WI38 (cell line): ENCODE data around the gene SRD5A1.

Source experiments
- H3K4me3 ChIP-seq: 2 replicates; pipeline ENCODE4 v1.5.1; 2011; ENCODE audit warnings: low read depth, mild to moderate bottlenecking, control low read depth, low read length
- CTCF ChIP-seq: IDR thresholded peaks from 2 replicates; pipeline ENCODE4 v1.5.1; 2012; ENCODE audit warnings: low read depth, mild to moderate bottlenecking, control low read depth, low read length

SRD5A1 gene

GRCh38 chr5:6632888-6633468, at the start of gene SRD5A1, which contains the start of gene NSUN2:
Gene SRD5A1, plus strand, starts transcription at chr5:6633440. Its CDS starts 137 bp downstream, at chr5:6633577.
Gene NSUN2, minus strand, starts transcription at chr5:6633044. Its CDS starts 65 bp downstream, at chr5:6632979.
- peak within 1 kb of the TSS; percentile 94 for H3K4me3 ChIP-seq
- TF ChIP-seq CTCF, result no peak

GRCh38 chr5:6584101-6584645, 49.1 kb upstream of the SRD5A1 start:
- H3K4me3 ChIP-seq, result no peak overlapping the region
- TF ChIP-seq CTCF, result no peak

- no peak overlapping the region for H3K4me3 ChIP-seq
- no peak for TF ChIP-seq CTCF
Observed at GRCh38 chr5:6584727-6585126, 48.5 kb upstream of the SRD5A1 start.

- TF ChIP-seq CTCF, result no peak
- no peak overlapping the region for H3K4me3 ChIP-seq
Observed at GRCh38 chr5:6585168-6585567, 48.1 kb upstream of the SRD5A1 start.

- H3K4me3 ChIP-seq, result no peak overlapping the region
- TF ChIP-seq CTCF, result no peak
Observed at GRCh38 chr5:6585939-6586646, 47.1 kb upstream of the SRD5A1 start.

- TF ChIP-seq CTCF, result no peak
Observed at GRCh38 chr5:6586647-6587042, 46.6 kb upstream of the SRD5A1 start.

GRCh38 chr5:6587171-6587570, 46.1 kb upstream of the SRD5A1 start:
- TF ChIP-seq CTCF, result no peak
- no peak overlapping the region for H3K4me3 ChIP-seq

More at GRCh38 chr5:6586647-6587042, 46.6 kb upstream of the SRD5A1 start:
- H3K4me3 ChIP-seq, result no peak overlapping the region
